ENCODE measurements around the gene NEO1. TPM values are rescaled to one million over a fixed set of nuclear protein-coding genes. Genes with fewer than 3 reads are reported as not detected.

The NEO1 gene
- total RNA-seq, 4 donors from 2014 or later = 60.2 to 127 (median 115) TPM

- H3K9me3 ChIP-seq = no peaks in the 10 kb centered on the region
- H3K4me3 ChIP-seq = no peak overlapping the region
- H3K4me1 ChIP-seq = no peaks in the 10 kb centered on the region
- no peaks in the 10 kb centered on the region for H3K27me3 ChIP-seq
- no peaks in the 10 kb centered on the region for H3K36me3 ChIP-seq
- TF ChIP-seq POLR2A (IDR thresholded peaks at IDR 0.05) = no peak
- TF ChIP-seq CTCF (IDR thresholded peaks at IDR 0.05) = no peak
- H3K27ac ChIP-seq = no peak overlapping the region
- DNase-seq = no peak
These were observed 293.4 kb downstream of the NEO1 start for GRCh38 chr15:73345658-73346057.

- H3K4me3 ChIP-seq = no peak overlapping the region
- TF ChIP-seq POLR2A (IDR thresholded peaks at IDR 0.05) (no peak), CTCF (IDR thresholded peaks at IDR 0.05) (no peak)
- no peak overlapping the region for H3K27ac ChIP-seq
- no peaks in the 10 kb centered on the region for H3K4me1 ChIP-seq
- no peaks in the 10 kb centered on the region for H3K9me3 ChIP-seq
- H3K27me3 ChIP-seq = no peaks in the 10 kb centered on the region
- peak in 2 of 3 donors; percentile 66 to 78 for DNase-seq
- no peaks in the 10 kb centered on the region for H3K36me3 ChIP-seq
These were observed 294.6 kb downstream of the NEO1 start for GRCh38 chr15:73346735-73347312.

- Histone ChIP-seq H3K9me3 (no peaks in the 10 kb centered on the region), H3K4me3 (no peak overlapping the region), H3K27ac (no peak overlapping the region), H3K27me3 (no peaks in the 10 kb centered on the region), H3K4me1 (no peaks in the 10 kb centered on the region), H3K36me3 (no peaks in the 10 kb centered on the region)
- DNase-seq = no peak
- TF ChIP-seq CTCF (IDR thresholded peaks at IDR 0.05) = no peak
- no peak for TF ChIP-seq POLR2A (IDR thresholded peaks at IDR 0.05)
These were observed 296.9 kb downstream of the NEO1 start for GRCh38 chr15:73349191-73349590.

GRCh38 chr15:73352082-73352481, 299.8 kb downstream of the NEO1 start:
- no peaks in the 10 kb centered on the region for H3K36me3 ChIP-seq
- no peak for DNase-seq
- H3K4me3 ChIP-seq = no peak overlapping the region
- no peaks in the 10 kb centered on the region for H3K27me3 ChIP-seq
- no peaks in the 10 kb centered on the region for H3K4me1 ChIP-seq
- no peaks in the 10 kb centered on the region for H3K9me3 ChIP-seq
- no peak for TF ChIP-seq POLR2A (IDR thresholded peaks at IDR 0.05)
- no peak for TF ChIP-seq CTCF (IDR thresholded peaks at IDR 0.05)
- no peak overlapping the region for H3K27ac ChIP-seq

GRCh38 chr15:73353734-73354133, 301.5 kb downstream of the NEO1 start:
- Histone ChIP-seq H3K36me3 (no peaks in the 10 kb centered on the region), H3K9me3 (no peaks in the 10 kb centered on the region), H3K27me3 (no peaks in the 10 kb centered on the region), H3K27ac (no peak overlapping the region), H3K4me1 (peaks cover 0 to 9% (median 0%) of the 10 kb centered on the region in 4 donors), H3K4me3 (no peak overlapping the region)
- no peak for DNase-seq
- no peak for TF ChIP-seq CTCF (IDR thresholded peaks at IDR 0.05)
- TF ChIP-seq POLR2A (IDR thresholded peaks at IDR 0.05) = no peak

- TF ChIP-seq CTCF (IDR thresholded peaks at IDR 0.05) = no peak
- no peak for TF ChIP-seq POLR2A (IDR thresholded peaks at IDR 0.05)
- H3K9me3 ChIP-seq = no peaks in the 10 kb centered on the region
- H3K36me3 ChIP-seq = no peaks in the 10 kb centered on the region
- H3K27ac ChIP-seq = no peak overlapping the region
- DNase-seq = no peak
- H3K4me1 ChIP-seq = peaks cover 0 to 14% (median 0%) of the 10 kb centered on the region in 4 donors
- no peak overlapping the region for H3K4me3 ChIP-seq
- no peaks in the 10 kb centered on the region for H3K27me3 ChIP-seq
These were observed 302.0 kb downstream of the NEO1 start for GRCh38 chr15:73354241-73354640.
